ENCODE results near the gene KCMF1. TPM values are rescaled to one million over a fixed set of nuclear protein-coding genes. Genes with fewer than 3 reads are reported as not detected.

Gene KCMF1
- polyA plus RNA-seq, 3 donors = 22.5 to 52.9 (median 28.5) TPM

GRCh38 chr2:85087541-85087940 lies 116.6 kb downstream of the KCMF1 start:
- H3K4me3 ChIP-seq (replicated peaks in 1 of 3; ENCODE audit: low read depth in 2 of 3, low read length in 3 of 3) = no peak overlapping the region
- H3K36me3 Mint-ChIP-seq = no peaks in the 10 kb centered on the region
- no peak for DNase-seq
- H3K27ac ChIP-seq (ENCODE audit: low read depth in 1 of 2, low read length in 2 of 2) = no peak overlapping the region
- H3K36me3 ChIP-seq (replicated peaks in 1 of 2; ENCODE audit: control insufficient read depth in 1 of 2, insufficient read depth in 2 of 2, low read length in 2 of 2) = no peaks in the 10 kb centered on the region
- H3K27ac Mint-ChIP-seq = no peak overlapping the region
- 97% methylated on average over 3 of the region's 5 CpGs for WGBS (ENCODE audit: insufficient coverage)
- no peaks in the 10 kb centered on the region for H3K4me1 ChIP-seq (ENCODE audit: control insufficient read depth in 1 of 2, insufficient read depth in 2 of 2, low read length in 2 of 2)
- TF ChIP-seq, protein P1, sequence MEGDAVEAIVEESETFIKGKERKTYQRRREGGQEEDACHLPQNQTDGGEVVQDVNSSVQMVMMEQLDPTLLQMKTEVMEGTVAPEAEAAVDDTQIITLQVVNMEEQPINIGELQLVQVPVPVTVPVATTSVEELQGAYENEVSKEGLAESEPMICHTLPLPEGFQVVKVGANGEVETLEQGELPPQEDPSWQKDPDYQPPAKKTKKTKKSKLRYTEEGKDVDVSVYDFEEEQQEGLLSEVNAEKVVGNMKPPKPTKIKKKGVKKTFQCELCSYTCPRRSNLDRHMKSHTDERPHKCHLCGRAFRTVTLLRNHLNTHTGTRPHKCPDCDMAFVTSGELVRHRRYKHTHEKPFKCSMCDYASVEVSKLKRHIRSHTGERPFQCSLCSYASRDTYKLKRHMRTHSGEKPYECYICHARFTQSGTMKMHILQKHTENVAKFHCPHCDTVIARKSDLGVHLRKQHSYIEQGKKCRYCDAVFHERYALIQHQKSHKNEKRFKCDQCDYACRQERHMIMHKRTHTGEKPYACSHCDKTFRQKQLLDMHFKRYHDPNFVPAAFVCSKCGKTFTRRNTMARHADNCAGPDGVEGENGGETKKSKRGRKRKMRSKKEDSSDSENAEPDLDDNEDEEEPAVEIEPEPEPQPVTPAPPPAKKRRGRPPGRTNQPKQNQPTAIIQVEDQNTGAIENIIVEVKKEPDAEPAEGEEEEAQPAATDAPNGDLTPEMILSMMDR (IDR thresholded peaks at IDR 0.05) = no peak
- H3K9ac ChIP-seq (ENCODE audit: insufficient read depth, low read length, poor library complexity, severe bottlenecking) = no peak overlapping the region
- no peak overlapping the region for H2AFZ ChIP-seq (ENCODE audit: insufficient read depth, low read depth, low read length, poor library complexity, severe bottlenecking)
- H3K4me1 Mint-ChIP-seq = no peaks in the 10 kb centered on the region
- no peak overlapping the region for H3K4me2 ChIP-seq (replicated peaks; ENCODE audit: extremely low read depth, low read length, poor library complexity, severe bottlenecking)
- H3K27me3 ChIP-seq (ENCODE audit: control insufficient read depth in 2 of 2, insufficient read depth in 2 of 2, low read length in 2 of 2) = no peaks in the 10 kb centered on the region
- intact Hi-C loops (cut with micrococcal nuclease) = no loop called here
- no peaks in the 10 kb centered on the region for H4K20me1 ChIP-seq (ENCODE audit: insufficient read depth, low read length)
- no peak overlapping the region for H3K4me3 Mint-ChIP-seq
- peaks cover 8 to 10% (median 8%) of the 10 kb centered on the region in 3 donors for H3K27me3 Mint-ChIP-seq (ENCODE audit: low read depth in 3 of 3)
- H3K79me2 ChIP-seq (ENCODE audit: insufficient read depth, low read length) = no peaks in the 10 kb centered on the region
- H3K9me3 Mint-ChIP-seq = peaks cover 1 to 9% (median 4%) of the 10 kb centered on the region in 7 donors
- H3K9me3 ChIP-seq (replicated peaks in 1 of 2; ENCODE audit: control insufficient read depth in 1 of 2, insufficient read depth in 1 of 2, low read length in 2 of 2) = peaks cover 0 to 3% of the 10 kb centered on the region in 2 donors

- intact Hi-C loops (cut with micrococcal nuclease) = no loop called here
- Histone ChIP-seq H3K4me1 (ENCODE audit: control insufficient read depth in 1 of 2, insufficient read depth in 2 of 2, low read length in 2 of 2) (no peaks in the 10 kb centered on the region), H3K4me2 (replicated peaks; ENCODE audit: extremely low read depth, low read length, poor library complexity, severe bottlenecking) (no peak overlapping the region), H4K20me1 (ENCODE audit: insufficient read depth, low read length) (no peaks in the 10 kb centered on the region), H3K27ac (ENCODE audit: low read depth in 1 of 2, low read length in 2 of 2) (no peak overlapping the region), H3K36me3 (replicated peaks in 1 of 2; ENCODE audit: control insufficient read depth in 1 of 2, insufficient read depth in 2 of 2, low read length in 2 of 2) (no peaks in the 10 kb centered on the region), H3K9me3 (replicated peaks in 1 of 2; ENCODE audit: control insufficient read depth in 1 of 2, insufficient read depth in 1 of 2, low read length in 2 of 2) (no peaks in the 10 kb centered on the region), H3K79me2 (ENCODE audit: insufficient read depth, low read length) (no peaks in the 10 kb centered on the region), H3K4me3 (replicated peaks in 1 of 3; ENCODE audit: low read depth in 2 of 3, low read length in 3 of 3) (no peak overlapping the region), H2AFZ (ENCODE audit: insufficient read depth, low read depth, low read length, poor library complexity, severe bottlenecking) (no peak overlapping the region), H3K27me3 (ENCODE audit: control insufficient read depth in 2 of 2, insufficient read depth in 2 of 2, low read length in 2 of 2) (no peaks in the 10 kb centered on the region), H3K9ac (ENCODE audit: insufficient read depth, low read length, poor library complexity, severe bottlenecking) (no peak overlapping the region)
- Mint-ChIP-seq H3K4me1 (no peaks in the 10 kb centered on the region), H3K4me3 (no peak overlapping the region), H3K9me3 (peaks cover 0 to 6% (median 0%) of the 10 kb centered on the region in 7 donors), H3K27ac (no peak overlapping the region), H3K27me3 (ENCODE audit: low read depth in 3 of 3) (peaks cover 5 to 8% (median 6%) of the 10 kb centered on the region in 3 donors), H3K36me3 (no peaks in the 10 kb centered on the region)
- no peak for DNase-seq
- WGBS (ENCODE audit: insufficient coverage) = 92% methylated on average over 2 of the region's 2 CpGs
- TF ChIP-seq, protein P1 (IDR thresholded peaks at IDR 0.05) = no peak
Measured at GRCh38 chr2:85088921-85089320, 118.0 kb downstream of the KCMF1 start.
